HG03064 (cell line): ENCODE measurements around the gene ZMYND19.
"Not testable (repeated sequence)": the region's sequence is repeated elsewhere in the genome, so short reads cannot be mapped to it uniquely, and the experiment has no call there.

Experiments used
- ATAC-seq: cut with Tn5 transposase; IDR thresholded peaks from one replicate; pipeline ENCODE4 v1.9.1; 2021; ENCODE audit warnings: low read depth; ENCODE audit not compliant: unreplicated experiment

The ZMYND19 gene

DNA sequence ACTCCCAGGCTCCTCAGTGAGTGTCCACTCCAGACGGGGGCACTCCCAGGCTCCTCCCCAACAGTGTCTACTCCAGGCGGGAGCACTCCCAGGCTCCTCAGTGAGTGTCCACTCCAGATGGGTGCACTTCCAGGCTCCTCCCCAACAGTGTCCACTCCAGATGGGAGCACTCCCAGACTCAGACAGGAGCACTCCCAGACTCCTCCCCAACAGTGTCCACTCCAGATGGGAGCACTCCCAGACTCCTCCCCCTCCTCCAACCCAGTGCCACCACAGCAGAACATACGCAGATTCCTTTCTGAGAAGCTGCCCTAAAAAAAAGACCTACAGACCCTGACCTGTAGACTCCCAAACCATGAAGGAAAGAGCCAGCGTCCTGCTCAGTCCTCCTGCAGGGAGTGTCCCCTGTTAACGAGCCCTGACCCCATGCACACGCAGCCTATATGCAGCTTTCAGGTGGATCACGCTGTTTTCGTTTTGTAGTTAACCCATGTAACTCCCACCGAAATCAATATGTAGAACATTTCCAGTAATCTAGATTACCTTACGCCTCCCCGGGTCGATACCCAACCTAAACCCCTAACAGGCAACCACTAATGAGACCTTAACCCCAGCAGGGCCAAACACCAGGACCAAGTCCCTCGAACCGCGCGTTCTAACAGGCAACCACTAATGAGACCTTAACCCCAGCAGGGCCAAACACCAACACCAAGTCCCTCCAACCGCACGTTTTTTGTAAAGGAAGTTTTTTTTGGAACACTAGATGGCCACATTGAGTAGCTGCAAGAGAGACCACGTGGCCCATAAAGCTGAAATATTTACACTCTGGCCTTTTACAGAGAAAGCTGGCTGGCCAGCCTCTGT, 55.8 kb downstream of the ZMYND19 start:
- no peak for ATAC-seq

DNA sequence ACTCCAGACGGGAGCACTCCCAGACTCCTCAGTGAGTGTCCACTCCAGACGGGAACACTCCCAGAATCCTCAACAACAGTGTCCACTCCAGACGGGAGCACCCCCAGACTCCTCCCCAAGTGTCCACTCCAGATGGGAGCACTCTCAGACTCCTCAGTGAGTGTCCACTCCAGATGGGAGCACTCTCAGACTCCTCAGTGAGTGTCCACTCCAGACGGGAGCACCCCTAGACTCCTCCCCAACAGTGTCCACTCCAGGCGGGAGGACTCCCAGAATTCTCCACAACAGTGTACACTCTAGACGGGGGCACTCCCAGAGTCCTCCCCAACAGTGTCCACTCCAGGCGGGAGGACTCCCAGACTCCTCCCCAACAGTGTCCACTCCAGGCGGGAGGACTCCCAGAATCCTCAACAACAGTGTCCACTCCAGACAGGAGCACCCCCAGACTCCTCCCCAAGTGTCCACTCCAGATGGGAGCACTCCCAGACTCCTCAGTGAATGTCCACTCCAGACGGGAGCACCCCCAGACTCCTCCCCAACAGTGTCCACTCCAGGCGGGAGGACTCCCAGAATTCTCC, 57.3 kb downstream of the ZMYND19 start:
- ATAC-seq: not testable (repeated sequence)
